Right renal cortex interstitium (tissue), 3 donors: ENCODE measurements around the gene CSRP2. TPM values are rescaled to one million over a fixed set of nuclear protein-coding genes. Genes with fewer than 3 reads are reported as not detected.

Experiments used
- DNase-seq, 3 donors: peaks; one replicate each; pipeline ENCODE4 v3.0.0-alpha.2; 2013; ENCODE audit warnings: low read depth in 3 of 3, low spot score in 2 of 3
- polyA plus RNA-seq, 3 donors: library from polyadenylated mRNA; unstranded; fragments of 120-200 nt; gene quantifications; one replicate each; pipeline ENCODE4 v1.2.1, GENCODE V29; 2013; ENCODE audit not compliant: insufficient read length in 3 of 3

Gene CSRP2
- polyA plus RNA-seq, 3 donors, result 90.7 to 105 (median 96.0) TPM

- no peak for DNase-seq
Observed at GRCh38 chr12:76864791-76865400, 13.9 kb downstream of the CSRP2 start.

DNA sequence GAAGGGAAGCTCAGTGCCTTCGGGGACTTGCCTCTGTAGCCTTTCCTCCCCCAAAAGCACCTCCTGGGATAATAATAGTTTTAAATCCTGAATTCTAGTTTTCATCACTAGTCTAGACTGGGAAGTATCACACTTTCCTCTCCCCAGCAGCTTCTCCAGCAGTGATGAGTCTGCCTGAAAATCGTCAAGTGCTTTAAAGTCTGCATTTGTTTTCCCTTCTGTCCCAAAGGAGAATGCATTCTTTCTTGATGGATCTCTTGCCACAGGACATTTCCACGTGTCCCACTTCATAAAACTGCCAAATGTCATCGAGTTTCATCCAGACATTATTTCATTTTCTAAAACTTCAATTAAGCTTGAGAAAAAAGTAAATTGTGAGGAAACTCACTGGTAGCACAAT lies 15.0 kb downstream of the CSRP2 start:
- DNase-seq, result no peak

GRCh38 chr12:76863005-76863670 lies 15.7 kb downstream of the CSRP2 start:
- no peak for DNase-seq

- DNase-seq, result no peak
Observed at GRCh38 chr12:76860256-76860655, 18.6 kb downstream of the CSRP2 start.

DNA sequence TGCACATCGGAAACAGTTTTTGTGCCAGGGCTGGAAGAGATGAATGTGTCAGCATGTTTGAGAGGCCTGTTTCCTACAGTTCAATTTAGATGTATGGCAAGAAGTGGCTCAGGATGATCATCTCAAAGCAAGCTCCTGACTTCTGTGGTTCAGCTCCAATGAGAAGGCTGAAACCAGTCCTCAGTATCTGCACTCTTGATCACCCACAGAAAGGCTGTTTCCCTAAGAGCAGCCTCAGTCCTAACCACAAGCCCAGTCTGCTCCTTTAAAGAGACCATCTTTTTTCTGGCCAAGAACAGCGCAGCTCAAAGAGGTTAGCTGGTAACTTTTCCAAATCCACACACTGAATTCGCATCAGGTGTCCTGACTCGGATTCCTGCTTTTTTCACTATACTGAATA lies 19.2 kb downstream of the CSRP2 start:
- no peak for DNase-seq

DNA sequence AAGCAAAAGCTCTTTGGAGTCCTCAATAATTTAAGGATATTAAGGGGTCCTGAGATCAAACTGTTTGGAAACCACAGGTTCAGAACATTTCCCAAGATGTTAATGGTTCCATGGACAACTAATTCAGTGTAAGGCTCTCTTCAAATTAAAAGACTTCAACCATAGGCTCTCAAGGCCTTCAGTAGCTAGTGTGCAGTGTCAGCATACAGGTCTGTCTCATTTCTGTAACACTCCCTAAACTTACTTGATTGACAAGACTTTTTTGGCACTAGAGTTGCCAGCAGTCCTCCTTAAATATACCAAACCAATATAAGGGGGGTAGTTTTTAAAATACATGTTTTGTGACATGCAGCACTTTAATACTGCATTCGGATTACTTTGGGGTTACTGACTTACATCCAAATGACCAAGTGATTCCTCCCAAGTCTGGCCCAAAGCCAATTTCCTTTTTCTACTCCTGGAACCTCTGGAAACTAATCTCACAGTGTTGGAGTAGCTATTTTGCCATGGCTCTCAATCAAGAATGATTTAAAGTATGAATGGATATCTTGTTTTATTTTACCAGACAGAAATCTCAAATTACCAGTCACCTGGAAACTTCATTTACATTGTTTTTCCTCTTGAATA lies 22.7 kb downstream of the CSRP2 start:
- no peak for DNase-seq

GRCh38 chr12:76855271-76855670 lies 23.5 kb downstream of the CSRP2 start:
- no peak for DNase-seq

GRCh38 chr12:76852106-76852505 lies 26.7 kb downstream of the CSRP2 start:
- DNase-seq, result no peak

- no peak for DNase-seq
Observed at GRCh38 chr12:76848132-76848531, 30.7 kb downstream of the CSRP2 start.

- no peak for DNase-seq
Observed at GRCh38 chr12:76847260-76847659, 31.6 kb downstream of the CSRP2 start.

- DNase-seq, result no peak
Observed at GRCh38 chr12:76836633-76837032, 42.2 kb downstream of the CSRP2 start.

GRCh38 chr12:76830436-76830835 lies 48.4 kb downstream of the CSRP2 start:
- no peak for DNase-seq

GRCh38 chr12:76820888-76821482 lies 57.8 kb downstream of the CSRP2 start:
- peak in 1 of 3 donors; percentile 10 for DNase-seq

- DNase-seq, result no peak
Observed at GRCh38 chr12:76813972-76814371, 64.8 kb downstream of the CSRP2 start.

- DNase-seq, result no peak
Observed at GRCh38 chr12:76813265-76813664, 65.6 kb downstream of the CSRP2 start.

- DNase-seq, result no peak
Observed at GRCh38 chr12:76811976-76812375, 66.8 kb downstream of the CSRP2 start.

DNA sequence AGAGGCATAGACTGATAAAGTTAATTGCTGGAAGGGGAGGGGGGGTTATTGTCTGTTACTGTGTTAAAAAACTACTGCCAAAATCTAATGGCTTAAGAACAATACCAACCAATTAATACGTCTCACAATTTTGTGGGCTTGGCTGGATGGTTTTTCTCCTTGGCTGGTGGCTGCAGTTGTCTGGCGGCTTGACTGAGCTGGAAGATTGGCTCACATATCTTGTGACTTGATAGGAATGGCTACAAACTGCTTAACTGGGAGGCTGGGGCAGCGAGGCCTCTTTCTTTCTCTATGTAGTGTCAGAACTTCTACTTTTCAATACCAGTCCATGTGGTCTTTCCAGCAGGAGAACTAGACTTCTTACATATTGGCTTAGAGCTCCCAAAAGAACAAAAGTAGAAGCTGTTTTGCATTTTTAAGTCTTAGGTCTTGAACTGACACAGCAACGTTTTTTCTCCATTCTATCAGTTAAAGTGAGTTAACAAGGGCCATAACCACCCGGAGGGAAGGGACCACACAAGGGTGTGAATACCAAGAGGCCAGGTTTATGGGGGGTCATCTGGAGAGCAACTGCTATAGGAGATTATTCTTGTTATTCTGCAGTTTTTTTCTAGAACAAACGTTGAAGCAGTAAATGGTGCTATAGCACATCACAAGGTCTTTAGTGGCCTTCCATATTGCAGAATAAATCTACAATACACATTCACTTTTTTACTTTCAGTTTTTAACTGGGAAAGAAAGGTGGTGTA lies 68.0 kb downstream of the CSRP2 start:
- DNase-seq, result no peak
